ENCODE data around the gene PHTF1.

The PHTF1 gene

GRCh38 chr1:113759333-113760101 is at the start of gene PHTF1:
TSS of gene PHTF1 (minus strand) at chr1:113759486. CDS start at chr1:113758703, 783 bp downstream.
- peak; percentile 35 for DNase-seq (ENCODE audit: low read depth)

- DNase-seq (ENCODE audit: low read depth): no peak
These were observed 49.3 kb upstream of the PHTF1 start for GRCh38 chr1:113808450-113809195.

- DNase-seq (ENCODE audit: low read depth): no peak
These were observed 46.4 kb upstream of the PHTF1 start for GRCh38 chr1:113805639-113806038.

GRCh38 chr1:113805256-113805531 is 45.9 kb upstream of the PHTF1 start:
- no peak for DNase-seq (ENCODE audit: low read depth)

GRCh38 chr1:113804421-113805255 is 45.4 kb upstream of the PHTF1 start:
- no peak for DNase-seq (ENCODE audit: low read depth)

DNA sequence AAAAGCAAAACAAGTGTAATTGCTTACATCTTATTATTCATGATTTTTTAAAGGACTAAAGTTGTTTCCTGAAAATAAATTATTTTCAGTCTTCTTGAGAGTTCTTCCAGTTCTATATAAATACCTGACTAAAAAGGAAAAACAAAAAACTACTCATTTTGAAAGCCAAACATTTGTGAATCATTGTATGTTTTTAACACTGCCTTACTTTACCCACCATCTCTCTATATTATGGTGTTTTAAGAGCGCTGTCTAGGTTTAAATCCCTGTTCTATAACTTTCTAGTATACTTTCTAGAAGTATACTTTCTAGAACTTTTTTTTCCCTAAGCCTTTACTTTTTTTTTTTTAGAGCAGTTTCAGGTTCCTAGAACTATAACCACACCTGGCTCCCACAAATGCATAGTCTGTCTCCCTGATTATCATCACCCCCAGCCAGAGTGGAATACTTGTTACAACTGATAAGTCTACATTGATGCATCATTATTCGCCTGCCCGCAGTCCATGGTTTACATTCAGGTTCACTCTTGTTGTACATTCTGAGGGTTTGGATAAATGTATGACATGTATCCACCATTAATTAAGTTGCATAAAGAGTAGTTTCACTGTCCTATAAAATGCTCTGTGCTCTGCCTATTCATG is 43.2 kb upstream of the PHTF1 start:
- no peak for DNase-seq (ENCODE audit: low read depth)

DNA sequence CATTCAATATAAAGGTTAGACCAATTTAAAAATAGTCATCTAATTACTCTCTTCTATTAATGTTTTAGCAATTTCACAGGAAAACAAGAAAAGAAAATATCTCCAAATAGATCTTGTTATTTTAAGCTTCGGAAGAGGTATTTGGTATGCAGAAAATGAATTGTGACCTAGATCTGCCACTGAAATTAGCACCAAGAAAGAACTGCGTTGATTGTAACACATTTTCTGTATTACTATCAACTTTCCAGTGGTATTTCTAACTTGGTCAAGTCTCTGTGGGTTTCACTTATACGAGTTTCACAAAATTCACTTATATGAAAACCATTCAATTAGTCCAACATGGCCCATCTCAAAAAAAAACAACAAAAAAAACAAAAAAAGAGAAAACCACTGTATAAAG is 41.2 kb upstream of the PHTF1 start:
- DNase-seq (ENCODE audit: low read depth): no peak

GRCh38 chr1:113797472-113797871 is 38.2 kb upstream of the PHTF1 start:
- no peak for DNase-seq (ENCODE audit: low read depth)

DNA sequence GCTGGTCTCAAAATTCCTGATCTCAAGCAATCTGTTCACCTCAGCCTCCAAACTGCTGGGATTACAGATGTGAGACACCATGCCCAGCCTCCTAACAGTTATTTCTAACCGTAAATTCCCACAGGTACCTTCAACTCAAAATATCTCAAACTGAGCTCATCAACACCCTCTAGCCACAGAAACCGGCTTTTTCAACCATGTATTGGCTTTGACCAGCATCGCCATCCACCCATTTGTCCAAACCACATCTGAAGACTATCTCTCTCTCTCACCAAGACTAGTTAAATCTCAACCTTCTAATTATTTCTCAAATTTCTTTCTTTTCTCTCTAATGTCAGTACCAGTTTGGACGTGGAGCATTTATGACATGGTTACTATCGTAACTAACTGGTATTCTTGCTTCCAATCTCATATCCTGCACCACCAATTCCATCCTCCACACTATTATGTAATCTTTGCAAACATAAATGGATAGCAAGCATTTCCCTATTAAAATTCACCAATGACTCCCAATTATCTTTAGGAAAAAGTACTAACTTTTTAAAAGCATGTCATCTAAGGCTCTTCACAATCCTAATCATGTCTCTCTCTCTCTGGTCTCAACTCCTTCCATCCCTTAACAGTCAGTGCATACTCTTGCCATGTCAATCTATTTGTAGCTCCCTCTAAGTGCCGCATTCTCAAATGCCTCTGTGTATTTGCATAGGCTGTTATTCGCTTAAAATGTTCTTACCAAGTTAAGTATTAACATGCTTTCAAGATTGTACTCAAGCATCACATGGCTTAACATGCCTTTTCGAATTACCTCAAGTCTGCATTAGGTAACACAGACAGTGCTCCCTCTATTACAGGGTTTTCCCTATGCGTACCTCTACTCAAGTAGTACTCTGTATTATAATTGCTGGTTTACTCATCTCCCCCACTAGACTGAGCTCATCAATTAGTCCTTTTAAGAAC is 34.9 kb upstream of the PHTF1 start:
- no peak for DNase-seq (ENCODE audit: low read depth)

GRCh38 chr1:113792986-113793385 is 33.7 kb upstream of the PHTF1 start:
- no peak for DNase-seq (ENCODE audit: low read depth)

GRCh38 chr1:113792471-113792870 is 33.2 kb upstream of the PHTF1 start:
- no peak for DNase-seq (ENCODE audit: low read depth)

DNA sequence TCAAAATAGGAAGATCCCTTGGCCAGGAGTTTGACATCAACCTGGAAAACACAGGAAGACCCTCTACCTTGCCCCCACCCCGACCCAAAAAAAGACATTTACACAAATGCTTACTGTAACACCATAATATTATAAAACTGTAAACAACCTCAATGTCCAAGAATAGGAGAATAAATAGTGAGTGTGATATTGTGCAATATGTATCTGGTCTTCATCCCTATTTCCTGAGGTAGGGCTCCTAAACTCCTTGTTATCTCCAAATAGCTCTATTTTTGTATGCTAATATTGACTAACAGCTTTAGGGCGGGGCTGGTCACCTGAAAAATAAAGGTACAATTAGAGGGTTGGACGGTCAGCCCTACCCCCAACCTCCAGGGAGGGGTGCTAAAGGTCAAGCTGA is 29.5 kb upstream of the PHTF1 start:
- DNase-seq (ENCODE audit: low read depth): no peak

DNA sequence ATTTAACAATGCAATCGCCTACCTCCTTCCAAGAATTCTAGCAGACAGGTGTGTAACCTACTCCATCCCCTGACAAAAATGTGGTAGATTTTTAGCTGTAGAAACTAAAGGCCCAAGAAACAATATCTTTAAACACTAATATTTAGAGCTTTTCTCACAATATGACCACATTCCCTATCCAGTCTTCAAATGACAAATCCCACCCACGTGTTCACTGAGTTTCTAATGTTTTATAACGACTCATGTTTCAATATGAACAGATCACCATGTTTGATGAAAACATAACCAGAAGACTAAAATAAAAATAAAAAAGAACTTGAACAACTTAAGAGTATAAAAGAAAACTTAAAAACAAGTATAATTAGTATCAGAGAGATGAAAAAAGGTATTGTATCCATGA is 28.4 kb upstream of the PHTF1 start:
- DNase-seq (ENCODE audit: low read depth): no peak

- no peak for DNase-seq (ENCODE audit: low read depth)
These were observed 26.8 kb upstream of the PHTF1 start for GRCh38 chr1:113786069-113786468.

GRCh38 chr1:113784104-113784779 is 25.0 kb upstream of the PHTF1 start:
- no peak for DNase-seq (ENCODE audit: low read depth)

GRCh38 chr1:113783254-113784103 is 24.2 kb upstream of the PHTF1 start:
- DNase-seq (ENCODE audit: low read depth): peak; percentile 46

GRCh38 chr1:113782406-113782805 is 23.1 kb upstream of the PHTF1 start:
- DNase-seq (ENCODE audit: low read depth): no peak

- no peak for DNase-seq (ENCODE audit: low read depth)
These were observed 21.3 kb upstream of the PHTF1 start for GRCh38 chr1:113780374-113781146.

DNA sequence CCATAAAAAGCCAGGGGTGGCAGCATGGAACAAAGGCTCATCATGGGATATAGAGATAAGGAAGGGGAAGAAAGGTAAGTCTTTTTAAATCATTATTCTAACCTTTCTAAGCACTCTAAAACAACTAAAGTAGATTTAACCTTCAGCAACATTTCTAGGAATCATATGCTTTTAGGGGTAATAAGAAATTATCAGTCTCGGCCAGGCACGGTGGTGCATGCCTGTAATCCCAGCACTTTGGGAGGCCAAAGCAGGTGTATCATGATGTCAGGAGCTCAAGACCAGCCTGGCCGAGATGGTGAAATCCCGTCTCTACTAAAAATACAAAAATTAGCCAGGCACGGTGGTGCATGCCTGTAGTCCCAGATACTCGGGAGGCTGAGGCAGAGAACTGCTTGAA is 20.3 kb upstream of the PHTF1 start:
- no peak for DNase-seq (ENCODE audit: low read depth)

Data from T-helper 22 cell (primary cell).